Right atrium auricular region (tissue), 2 donors: Measurements from ENCODE around the gene ADGRD1. TPM values are rescaled to one million over a fixed set of nuclear protein-coding genes. Genes with fewer than 3 reads are reported as not detected.

Source experiments
- DNase-seq: peaks from one replicate; pipeline ENCODE4 v3.0.0-alpha.2; 2019; ENCODE audit warnings: low spot score
- H3K27ac ChIP-seq, 2 donors: fragments of 200-600 bp; sonication (generic); 1 replicate in 1 of 2; 2 replicates in 1 of 2; pipeline ENCODE4 v1.5.1; 2016 to 2019
- H3K27me3 ChIP-seq, 2 donors: fragments of 200-600 bp; sonication (generic); one replicate each; pipeline versions ENCODE4 v1.5.1 to v1.6.0; 2017 to 2019
- H3K36me3 ChIP-seq: fragments of 200-600 bp; sonication (generic); one replicate; pipeline ENCODE4 v1.5.1; 2016
- H3K4me1 ChIP-seq, 2 donors: fragments of 200-600 bp; sonication (generic); one replicate each; pipeline versions ENCODE4 v1.5.1 to v1.6.0; 2017 to 2019
- H3K4me3 ChIP-seq, 2 donors: fragments of 200-600 bp; sonication (generic); 1 replicate in 1 of 2; 2 replicates in 1 of 2; pipeline ENCODE4 v1.5.1; 2017 to 2019; ENCODE audit warnings: mild to moderate bottlenecking in 1 of 2, moderate library complexity in 1 of 2
- H3K9me3 ChIP-seq, 2 donors: fragments of 200-600 bp; sonication (generic); one replicate each; pipeline ENCODE4 v1.5.1; 2019
- total RNA-seq, 2 donors: library from RNA; depleted of rRNA; stranded (reverse); fragments of >200 nt; gene quantifications; one replicate each; pipeline ENCODE4 v1.1.0, GENCODE V29; 2016
- TF ChIP-seq, protein P1 (sequence below), 2 donors: fragments of 200-600 bp; sonication (generic); IDR thresholded peaks; one replicate each; pipeline ENCODE4 v1.5.1; 2019; ENCODE audit warnings: antibody characterized with exemption in 2 of 2

Gene ADGRD1
- total RNA-seq, 2 donors from 2014 or later: 120 to 168 TPM

GRCh38 chr12:131090274-131091210, 136.8 kb downstream of the ADGRD1 start:
- Histone ChIP-seq H3K27ac (no peak overlapping the region), H3K27me3 (no peaks in the 10 kb centered on the region), H3K9me3 (no peaks in the 10 kb centered on the region), H3K4me3 (no peak overlapping the region), H3K4me1 (peaks cover 0 to 6% of the 10 kb centered on the region in 2 donors), H3K36me3 (peaks cover 55% of the 10 kb centered on the region)
- DNase-seq: no peak
- TF ChIP-seq, protein P1, sequence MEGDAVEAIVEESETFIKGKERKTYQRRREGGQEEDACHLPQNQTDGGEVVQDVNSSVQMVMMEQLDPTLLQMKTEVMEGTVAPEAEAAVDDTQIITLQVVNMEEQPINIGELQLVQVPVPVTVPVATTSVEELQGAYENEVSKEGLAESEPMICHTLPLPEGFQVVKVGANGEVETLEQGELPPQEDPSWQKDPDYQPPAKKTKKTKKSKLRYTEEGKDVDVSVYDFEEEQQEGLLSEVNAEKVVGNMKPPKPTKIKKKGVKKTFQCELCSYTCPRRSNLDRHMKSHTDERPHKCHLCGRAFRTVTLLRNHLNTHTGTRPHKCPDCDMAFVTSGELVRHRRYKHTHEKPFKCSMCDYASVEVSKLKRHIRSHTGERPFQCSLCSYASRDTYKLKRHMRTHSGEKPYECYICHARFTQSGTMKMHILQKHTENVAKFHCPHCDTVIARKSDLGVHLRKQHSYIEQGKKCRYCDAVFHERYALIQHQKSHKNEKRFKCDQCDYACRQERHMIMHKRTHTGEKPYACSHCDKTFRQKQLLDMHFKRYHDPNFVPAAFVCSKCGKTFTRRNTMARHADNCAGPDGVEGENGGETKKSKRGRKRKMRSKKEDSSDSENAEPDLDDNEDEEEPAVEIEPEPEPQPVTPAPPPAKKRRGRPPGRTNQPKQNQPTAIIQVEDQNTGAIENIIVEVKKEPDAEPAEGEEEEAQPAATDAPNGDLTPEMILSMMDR (IDR thresholded peaks at IDR 0.05): no peak

DNA sequence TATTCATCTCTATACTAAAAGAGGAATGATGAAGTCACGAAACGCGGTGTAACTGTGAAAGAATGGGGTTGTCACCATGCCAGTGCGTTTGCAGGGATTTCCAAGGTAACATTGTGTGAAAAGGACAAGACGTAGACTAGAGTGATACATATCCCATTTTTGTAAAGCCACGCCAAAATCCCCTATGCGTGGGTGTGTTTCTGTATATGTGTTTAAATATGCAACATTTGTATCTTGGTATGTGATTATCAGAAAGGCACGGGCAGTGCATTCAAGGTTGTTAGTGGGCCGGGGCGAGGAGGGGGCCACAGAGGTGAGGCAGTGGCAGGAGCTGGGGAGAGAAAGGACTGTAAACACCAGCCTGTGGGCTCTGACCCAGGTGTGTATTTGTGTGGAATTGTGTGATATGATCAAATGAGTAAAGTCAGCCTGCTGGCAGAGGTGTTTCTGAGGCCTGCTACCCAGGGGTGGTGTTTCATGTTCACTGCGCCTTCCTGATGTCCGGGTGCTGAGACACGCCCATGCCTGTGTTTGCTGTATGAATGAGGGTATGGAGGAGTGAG, 137.8 kb downstream of the ADGRD1 start:
- Histone ChIP-seq H3K27ac (no peak overlapping the region), H3K9me3 (no peaks in the 10 kb centered on the region), H3K4me3 (no peak overlapping the region), H3K27me3 (no peaks in the 10 kb centered on the region), H3K36me3 (peaks cover 45% of the 10 kb centered on the region), H3K4me1 (peaks cover 0 to 9% of the 10 kb centered on the region in 2 donors)
- DNase-seq: no peak
- TF ChIP-seq, protein P1 (IDR thresholded peaks at IDR 0.05): no peak

DNA sequence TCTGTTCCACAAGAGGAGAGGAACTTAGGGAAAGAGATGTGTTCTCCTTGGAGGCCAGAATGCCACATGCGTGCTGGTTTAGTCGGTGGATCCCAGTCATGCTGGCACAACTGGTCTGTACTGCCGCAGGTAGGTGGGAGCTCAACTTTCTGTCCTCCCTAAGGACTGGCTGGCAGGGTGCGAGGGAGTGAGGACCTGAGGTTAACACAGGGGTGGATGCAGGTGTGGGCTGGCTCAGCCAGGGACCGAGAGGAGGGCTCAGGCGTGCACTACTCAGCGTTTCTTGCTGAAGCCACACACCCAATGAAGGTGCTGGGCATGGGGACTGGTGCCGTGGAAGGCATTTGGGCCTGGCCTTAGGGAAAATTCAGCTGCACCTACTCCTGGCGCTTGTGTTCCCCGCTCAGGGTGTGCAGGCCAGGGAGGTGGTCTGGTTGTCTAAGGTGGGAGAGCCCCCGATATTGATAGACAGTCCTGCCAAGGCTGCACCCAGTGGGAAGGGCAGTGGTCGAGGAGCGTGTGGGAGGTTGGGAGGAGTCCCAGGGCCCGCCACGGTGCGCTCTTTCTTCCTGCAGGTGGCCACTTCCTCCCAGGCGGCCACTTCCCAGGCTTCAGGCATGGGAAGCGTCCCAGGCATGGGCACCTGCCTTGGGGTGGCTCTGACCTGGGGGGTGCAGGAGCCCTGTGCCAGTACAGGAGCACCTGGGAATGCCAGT, 138.4 kb downstream of the ADGRD1 start:
- no peak overlapping the region for H3K4me3 ChIP-seq
- no peaks in the 10 kb centered on the region for H3K9me3 ChIP-seq
- H3K27ac ChIP-seq: no peak overlapping the region
- H3K4me1 ChIP-seq: peaks cover 0 to 16% of the 10 kb centered on the region in 2 donors
- DNase-seq: no peak
- no peaks in the 10 kb centered on the region for H3K27me3 ChIP-seq
- TF ChIP-seq, protein P1 (IDR thresholded peaks at IDR 0.05): no peak
- peaks cover 39% of the 10 kb centered on the region for H3K36me3 ChIP-seq

DNA sequence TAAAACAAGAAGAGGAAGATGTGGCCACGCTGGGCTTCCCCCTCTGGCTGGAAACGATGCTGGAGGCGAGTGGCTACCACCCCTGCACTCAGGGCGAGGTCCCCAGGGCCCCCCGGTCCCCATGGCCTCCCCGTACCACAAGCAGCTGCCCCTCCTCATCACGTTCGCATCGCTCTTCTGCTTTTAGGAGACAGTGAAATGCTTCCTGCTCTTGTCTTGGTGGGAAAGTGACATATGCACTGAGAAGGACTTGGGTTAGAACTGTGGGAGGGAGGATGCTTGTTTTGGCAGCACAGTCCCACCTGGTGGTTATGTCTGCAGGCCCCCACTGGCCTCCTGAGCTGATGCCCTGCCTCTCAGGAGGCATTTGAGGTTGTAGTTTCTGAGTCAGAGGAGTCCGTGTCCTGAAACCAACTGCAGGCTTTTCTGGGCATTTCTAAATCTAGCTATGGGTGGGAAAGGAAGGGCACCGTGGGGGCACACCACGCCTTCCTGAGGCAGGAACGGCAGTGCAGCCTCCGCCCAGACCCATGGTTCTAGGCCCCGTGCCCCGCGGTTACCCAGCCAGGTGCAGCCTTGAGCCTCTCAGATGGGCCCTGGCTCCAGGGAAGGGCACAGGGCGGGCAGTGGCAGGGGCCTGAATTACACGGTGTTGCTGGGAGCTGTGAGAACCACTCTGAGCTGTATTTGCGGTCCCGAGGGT, 139.3 kb downstream of the ADGRD1 start:
- Histone ChIP-seq H3K27me3 (no peaks in the 10 kb centered on the region), H3K27ac (no peak overlapping the region), H3K4me3 (no peak overlapping the region), H3K36me3 (peaks cover 30% of the 10 kb centered on the region), H3K9me3 (no peaks in the 10 kb centered on the region), H3K4me1 (peaks cover 0 to 22% of the 10 kb centered on the region in 2 donors)
- TF ChIP-seq, protein P1 (IDR thresholded peaks at IDR 0.05): no peak
- DNase-seq: no peak

GRCh38 chr12:131093604-131093955, 139.9 kb downstream of the ADGRD1 start:
- no peaks in the 10 kb centered on the region for H3K27me3 ChIP-seq
- TF ChIP-seq, protein P1 (IDR thresholded peaks at IDR 0.05): no peak
- DNase-seq: no peak
- no peaks in the 10 kb centered on the region for H3K9me3 ChIP-seq
- H3K4me1 ChIP-seq: peaks cover 0 to 22% of the 10 kb centered on the region in 2 donors
- H3K4me3 ChIP-seq: no peak overlapping the region
- peaks cover 24% of the 10 kb centered on the region for H3K36me3 ChIP-seq
- H3K27ac ChIP-seq: no peak overlapping the region
